PC-9 (cell line): Measurements from ENCODE around the gene CKAP2. TPM values are rescaled to one million over a fixed set of nuclear protein-coding genes. Genes with fewer than 3 reads are reported as not detected.
"Not testable (repeated sequence)": the region's sequence is repeated elsewhere in the genome, so short reads cannot be mapped to it uniquely, and the experiment has no call there.

Experiments used
- BruUV-seq: library from RNA; stranded (reverse); fragments of 400-500 nt; replicated peaks from 2 replicates; lab custom pipeline; 2021; lab: Mats Ljungman, UMichigan
- CTCF ChIA-PET: fragments of 300-600 bp; sonication (Branson Sonifier 250); formaldehyde crosslinking; loops from one replicate; lab custom pipeline; 2022; ENCODE audit warnings: antibody characterized with exemption; lab: Charles Lee
- POLR2A ChIA-PET: fragments of 300-600 bp; sonication (Branson Sonifier 250); formaldehyde crosslinking; loops from one replicate; lab custom pipeline; 2022; ENCODE audit warnings: antibody characterized with exemption; ENCODE audit not compliant: unreplicated experiment; lab: Charles Lee
- DNase-seq, 2 experiments: peaks; one replicate each; pipeline versions ENCODE4 v3.0.0 to v3.0.0-alpha.2; 2015 to 2022; ENCODE audit warnings: mixed read lengths in 1 of 2
- H2AFZ ChIP-seq: fragments of 200-600 bp; sonication (generic); 2 replicates; pipeline ENCODE4 v1.8.1; 2017; ENCODE audit warnings: antibody characterized with exemption
- H3F3A ChIP-seq: fragments of 200-600 bp; sonication (generic); 2 replicates; pipeline ENCODE4 v1.8.1; 2017; ENCODE audit warnings: antibody characterized with exemption, mild to moderate bottlenecking, low read depth; ENCODE audit not compliant: insufficient read depth
- H3K27ac ChIP-seq: fragments of 200-600 bp; sonication (generic); 2 replicates; pipeline ENCODE4 v1.6.1; 2016; ENCODE audit warnings: mixed run types
- H3K27me3 ChIP-seq: fragments of 200-600 bp; sonication (generic); 2 replicates; pipeline ENCODE4 v1.6.1; 2016; ENCODE audit warnings: low read depth, mixed run types; ENCODE audit not compliant: insufficient read depth
- H3K36me3 ChIP-seq: fragments of 200-600 bp; sonication (generic); 2 replicates; pipeline ENCODE4 v1.6.1; 2016; ENCODE audit warnings: low read depth, mixed run types
- H3K4me1 ChIP-seq: fragments of 200-600 bp; sonication (generic); replicated peaks from 2 replicates; pipeline ENCODE4 v1.6.1; 2016; ENCODE audit warnings: mixed run types; ENCODE audit not compliant: insufficient read depth
- H3K4me2 ChIP-seq: fragments of 200-600 bp; sonication (generic); 2 replicates; pipeline ENCODE4 v1.6.1; 2017; ENCODE audit warnings: mixed run types
- H3K4me3 ChIP-seq: fragments of 200-600 bp; sonication (generic); 2 replicates; pipeline ENCODE4 v1.6.1; 2016; ENCODE audit warnings: mixed run types
- H3K79me2 ChIP-seq: fragments of 200-600 bp; sonication (generic); 2 replicates; pipeline ENCODE4 v1.6.1; 2017; ENCODE audit warnings: low read depth, mixed run types
- H3K9me2 ChIP-seq: fragments of 200-600 bp; sonication (generic); 2 replicates; pipeline ENCODE4 v1.8.1; 2017; ENCODE audit warnings: mild to moderate bottlenecking; ENCODE audit not compliant: insufficient read depth
- H3K9me3 ChIP-seq: fragments of 200-600 bp; sonication (generic); 2 replicates; pipeline ENCODE4 v1.8.1; 2016; ENCODE audit warnings: low read depth; ENCODE audit not compliant: insufficient read depth
- H4K20me1 ChIP-seq: fragments of 200-600 bp; sonication (generic); 2 replicates; pipeline ENCODE4 v1.8.1; 2017; ENCODE audit not compliant: insufficient read depth
- intact Hi-C: fragments of 100-400 bp; cut with micrococcal nuclease; formaldehyde crosslinking; loops from one replicate; pipeline ENCODE4 v1.10.0; 2022; ENCODE audit not compliant: unreplicated experiment
- total RNA-seq: library from RNA; stranded (reverse); gene quantifications from 2 replicates; pipeline ENCODE4 v1.2.3, GENCODE V29; 2021

Gene CKAP2
- total RNA-seq, 1 experiment from 2014 or later, result 91.3 TPM

DNA sequence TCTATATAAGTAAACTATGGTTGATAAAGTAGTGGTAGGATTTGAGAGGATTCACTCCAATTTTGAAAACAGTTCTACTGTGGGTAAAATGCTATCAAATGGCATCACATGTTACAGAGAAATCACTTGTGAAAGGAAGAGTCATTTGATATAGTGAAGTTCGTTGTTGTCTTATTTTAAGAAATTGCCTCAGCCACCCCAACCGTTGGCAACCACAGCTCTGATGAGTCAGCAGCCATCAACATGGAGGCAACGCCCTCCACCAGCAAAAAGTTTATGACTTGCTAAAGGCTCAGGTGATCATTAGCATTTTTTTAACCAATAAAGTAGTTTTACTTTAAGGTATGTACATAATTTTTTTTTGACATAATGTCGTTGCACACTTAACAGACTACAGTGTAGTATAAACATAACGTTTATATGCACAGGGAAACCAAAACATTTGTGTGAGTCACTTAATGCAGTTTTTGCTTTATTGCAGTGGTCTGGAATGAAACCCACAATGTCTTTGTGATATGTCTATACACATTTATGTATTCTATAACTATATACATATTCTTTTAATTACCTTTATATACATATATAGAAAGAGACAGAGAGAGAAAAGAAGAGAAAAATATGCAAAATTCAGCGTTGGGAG is 58.8 kb downstream of the CKAP2 start:
- H3K27ac ChIP-seq, H3K27me3 ChIP-seq, H4K20me1 ChIP-seq, H3K79me2 ChIP-seq, H3K9me3 ChIP-seq, H3K36me3 ChIP-seq, H3K4me3 ChIP-seq, H3F3A ChIP-seq, BruUV-seq, POLR2A ChIA-PET, H2AFZ ChIP-seq, CTCF ChIA-PET, H3K4me2 ChIP-seq, H3K4me1 ChIP-seq, intact Hi-C loops, H3K9me2 ChIP-seq: not testable (repeated sequence)
- peak; percentile 1 to 35 for DNase-seq

DNA sequence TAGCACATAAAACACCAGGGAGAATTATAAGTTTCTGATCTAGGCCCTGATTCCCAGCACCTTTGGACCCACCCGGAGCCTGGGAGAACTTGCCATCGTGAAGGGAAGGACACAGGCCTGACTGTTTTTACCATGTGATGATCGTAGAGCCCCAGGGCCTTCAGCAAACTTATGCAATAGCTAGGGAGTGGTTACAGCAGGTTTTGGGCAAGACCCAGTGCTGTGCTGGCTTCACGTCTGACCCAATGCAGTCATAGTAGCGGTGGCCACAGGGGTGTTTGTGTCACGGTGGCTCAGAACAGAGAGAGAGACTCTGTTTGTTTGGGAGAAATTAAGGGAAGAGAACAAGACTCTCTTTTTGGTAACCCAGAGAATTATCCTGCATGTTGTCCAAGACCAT is 68.0 kb downstream of the CKAP2 start:
- H3F3A ChIP-seq, CTCF ChIA-PET, H3K4me1 ChIP-seq, H3K27ac ChIP-seq, H3K4me3 ChIP-seq, H3K9me2 ChIP-seq, H2AFZ ChIP-seq, H3K9me3 ChIP-seq, H3K36me3 ChIP-seq, H3K4me2 ChIP-seq, BruUV-seq, intact Hi-C loops, DNase-seq, H3K79me2 ChIP-seq, H4K20me1 ChIP-seq, POLR2A ChIA-PET, H3K27me3 ChIP-seq: not testable (repeated sequence)

Other genes starting within 250 kb of the CKAP2 start
- 0.25 and 0.33 TPM in 2 replicates for gene THSD1, start 49.3 kb upstream of the CKAP2 start, total RNA-seq
- gene VPS36, start 4.8 kb upstream of the CKAP2 start, total RNA-seq, result 28.1 and 31.6 TPM in 2 replicates
- gene HNRNPA1L2, start 187.0 kb downstream of the CKAP2 start, total RNA-seq, result 6.3 and 7.9 TPM in 2 replicates
- gene SUGT1, start 197.4 kb downstream of the CKAP2 start, total RNA-seq, result 48.8 and 57.2 TPM in 2 replicates